HT-29 (cell line): ENCODE data around the gene SH2B2. TPM values are rescaled to one million over a fixed set of nuclear protein-coding genes. Genes with fewer than 3 reads are reported as not detected.
"Not testable (repeated sequence)": the region's sequence is repeated elsewhere in the genome, so short reads cannot be mapped to it uniquely, and the experiment has no call there.

Experiments used
- DNase-seq: peaks from one replicate; pipeline ENCODE4 v3.0.0-alpha.2; 2015; ENCODE audit warnings: low spot score
- total RNA-seq: library from RNA; depleted of rRNA; stranded (reverse); fragments of >200 nt; shearing (Covaris generic); gene quantifications from 2 replicates; pipeline ENCODE4 v1.2.3, GENCODE V29; 2014

SH2B2 gene
- total RNA-seq, 1 experiment from 2014 or later: 2.0 TPM

GRCh38 chr7:102305414-102306268 lies 19.0 kb downstream of the SH2B2 start:
- no peak for DNase-seq

GRCh38 chr7:102306916-102307677 lies 20.4 kb downstream of the SH2B2 start:
- no peak for DNase-seq

GRCh38 chr7:102310414-102310815 lies 23.7 kb downstream of the SH2B2 start:
- DNase-seq: no peak

GRCh38 chr7:102312317-102312716 lies 25.6 kb downstream of the SH2B2 start:
- DNase-seq: no peak

DNA sequence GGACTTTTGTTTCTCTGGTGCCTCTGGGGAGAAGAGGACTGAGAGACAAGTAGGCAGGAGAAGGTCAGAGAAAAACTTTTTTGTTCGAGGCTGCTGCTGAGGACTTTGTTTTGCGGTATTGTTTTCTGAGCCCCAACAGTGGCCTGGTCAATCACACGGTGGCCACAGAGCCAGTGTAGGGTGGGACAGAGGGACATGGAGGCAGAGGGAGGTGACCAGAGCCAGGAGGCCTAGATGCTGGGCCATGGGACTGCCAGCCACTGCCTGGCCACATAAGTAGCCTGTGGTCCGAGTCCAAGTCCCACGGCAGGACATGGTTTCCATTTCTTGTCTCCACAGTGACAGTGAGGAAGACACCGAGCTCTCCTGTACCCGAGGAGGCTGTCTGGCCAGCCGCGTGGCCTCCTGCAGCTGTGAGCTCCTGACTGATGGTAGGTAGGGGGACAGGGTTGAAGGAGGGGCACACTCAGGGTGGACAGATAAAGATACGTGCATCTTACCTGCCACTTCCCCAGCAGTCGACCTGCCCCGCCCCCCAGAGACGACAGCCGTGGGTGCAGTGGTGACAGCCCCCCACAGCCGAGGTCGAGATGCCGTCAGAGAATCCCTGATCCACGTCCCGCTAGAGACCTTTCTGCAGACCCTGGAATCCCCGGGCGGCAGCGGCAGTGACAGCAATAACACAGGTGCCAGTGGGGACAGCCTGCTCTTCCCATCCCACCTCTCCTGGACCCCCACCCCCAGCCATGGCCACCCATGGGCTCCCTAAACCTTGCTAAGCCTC lies 27.5 kb downstream of the SH2B2 start:
- no peak for DNase-seq

GRCh38 chr7:102317231-102318059 lies 30.8 kb downstream of the SH2B2 start:
- no peak for DNase-seq

DNA sequence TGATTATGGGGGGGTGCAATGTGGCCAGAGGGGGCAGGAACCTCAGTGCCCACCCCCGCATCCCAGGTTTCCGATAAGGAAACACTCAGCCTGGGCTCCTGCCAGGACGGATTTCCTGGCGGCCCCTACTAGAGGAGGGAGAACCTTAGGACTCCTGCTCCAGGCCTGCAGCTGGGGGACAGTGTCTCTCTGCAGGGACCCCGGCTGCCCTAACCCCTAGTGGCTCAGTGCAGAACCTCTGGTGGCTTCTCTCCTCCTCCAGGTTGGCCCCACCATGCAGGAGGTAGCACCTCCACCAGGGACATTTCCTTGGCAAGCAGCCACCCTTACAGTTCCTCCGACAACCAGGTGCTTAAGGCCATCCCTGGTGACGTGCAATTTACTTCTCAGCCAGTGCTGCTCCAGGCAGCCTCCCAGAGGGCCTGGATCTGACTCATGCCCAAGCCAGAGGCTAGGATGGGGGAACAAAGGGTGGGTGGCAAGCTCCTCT lies 31.9 kb downstream of the SH2B2 start:
- peak; percentile 51 for DNase-seq

DNA sequence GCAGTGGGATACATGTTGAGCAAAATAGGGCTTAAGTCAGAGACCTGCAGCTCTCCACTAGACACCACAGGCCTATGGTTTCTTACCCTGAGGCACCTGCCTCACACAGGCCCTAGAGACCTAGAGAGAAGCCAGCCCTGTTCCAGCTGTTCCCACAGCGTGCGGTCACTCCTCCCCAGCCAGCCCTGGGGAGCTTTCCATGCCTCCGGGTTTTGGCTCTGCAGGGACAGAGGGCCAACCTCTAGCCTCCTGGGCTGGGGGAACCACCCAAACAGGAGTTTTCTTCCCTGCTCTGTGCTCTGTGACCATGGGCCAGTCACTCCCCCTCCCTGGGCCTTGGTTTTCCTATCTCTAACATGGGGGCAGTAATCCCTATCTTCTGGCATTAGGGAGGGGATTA lies 33.0 kb downstream of the SH2B2 start:
- no peak for DNase-seq

GRCh38 chr7:102320181-102320580 lies 33.5 kb downstream of the SH2B2 start:
- no peak for DNase-seq

DNA sequence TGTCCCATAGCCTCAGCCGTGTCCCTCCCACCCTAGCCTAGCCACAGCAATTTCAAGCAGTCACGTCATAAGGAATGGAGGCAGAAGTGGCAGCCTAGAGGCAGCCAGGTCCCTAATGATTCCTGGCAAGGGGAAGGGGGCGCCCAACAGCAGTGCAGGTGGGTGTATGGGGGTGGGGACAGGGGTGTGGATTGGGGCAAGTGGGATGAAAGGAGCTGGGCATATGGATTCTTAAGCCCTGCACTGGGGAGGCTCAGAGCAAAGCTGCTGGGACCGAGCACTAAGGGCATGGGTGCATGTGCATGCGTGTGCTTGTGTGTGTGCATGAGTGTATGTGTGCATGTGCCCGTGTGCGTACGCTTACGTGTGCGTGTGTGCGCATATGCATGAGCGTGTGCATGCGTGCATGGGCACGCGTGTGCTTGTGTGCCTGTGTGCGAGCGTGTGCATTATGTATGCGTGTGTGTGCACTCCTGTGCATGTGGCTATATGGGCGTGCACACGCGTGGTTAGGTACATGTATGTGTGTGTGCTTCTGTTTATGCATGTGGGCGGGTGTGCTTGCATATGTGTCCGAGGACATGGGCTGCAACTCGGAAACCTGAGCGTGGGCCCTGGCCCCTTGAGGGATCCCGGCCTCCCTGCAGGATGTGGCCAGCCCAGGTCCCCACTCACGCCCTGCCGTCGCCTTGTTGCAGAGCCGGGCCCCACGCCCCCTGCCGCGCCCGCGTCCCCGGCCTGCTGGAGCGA lies 34.1 kb downstream of the SH2B2 start:
- DNase-seq: no peak

DNA sequence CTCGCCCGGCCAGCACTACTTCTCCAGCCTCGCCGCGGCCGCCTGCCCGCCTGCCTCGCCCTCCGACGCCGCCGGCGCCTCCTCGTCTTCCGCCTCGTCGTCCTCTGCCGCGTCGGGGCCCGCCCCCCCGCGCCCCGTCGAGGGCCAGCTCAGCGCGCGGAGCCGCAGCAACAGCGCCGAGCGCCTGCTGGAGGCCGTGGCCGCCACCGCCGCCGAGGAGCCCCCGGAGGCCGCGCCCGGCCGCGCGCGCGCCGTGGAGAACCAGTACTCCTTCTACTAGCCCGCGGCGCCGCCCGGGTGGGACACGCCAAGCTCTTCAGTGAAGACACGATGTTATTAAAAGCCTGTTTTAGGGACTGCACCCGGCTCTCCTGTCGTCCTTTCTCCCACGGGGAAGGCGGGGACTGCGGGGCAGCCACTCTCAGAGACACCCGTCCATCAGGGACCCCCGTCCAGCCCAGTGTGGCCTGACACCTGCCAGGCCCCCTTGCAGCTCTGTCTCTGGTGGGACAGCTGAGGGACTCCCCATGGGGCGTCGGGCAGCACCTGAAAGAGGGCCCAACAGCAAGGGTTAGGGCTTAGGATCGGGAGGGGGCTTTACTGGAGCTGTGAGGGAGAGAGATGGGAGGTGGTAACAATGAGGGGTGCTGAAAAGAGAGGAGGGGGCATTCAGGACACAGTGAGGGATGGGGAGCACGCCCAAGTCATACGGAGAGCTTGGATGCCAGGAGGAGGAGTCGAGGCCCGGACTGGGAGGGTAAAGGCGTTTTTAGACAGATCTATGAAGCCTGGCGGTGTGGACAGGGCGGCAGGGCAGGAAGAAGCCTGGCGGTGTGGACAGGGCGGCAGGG lies 34.9 kb downstream of the SH2B2 start:
- no peak for DNase-seq

- no peak for DNase-seq
Measured at GRCh38 chr7:102322202-102322715, 35.6 kb downstream of the SH2B2 start.

DNA sequence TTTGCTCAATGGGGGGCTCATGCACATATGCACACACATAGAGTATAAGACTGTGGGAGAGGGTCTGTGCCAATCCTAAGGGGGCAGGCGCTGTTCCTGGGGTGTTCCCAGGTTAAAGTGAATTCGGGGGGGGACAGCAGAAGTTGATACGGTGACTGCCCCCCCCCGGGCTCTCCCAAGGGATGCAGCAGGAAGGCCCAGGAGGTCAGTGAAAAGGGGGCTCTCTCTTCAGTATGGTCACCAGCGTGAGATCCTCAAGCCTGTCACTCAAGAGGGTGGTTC lies 37.2 kb downstream of the SH2B2 start:
- DNase-seq: no peak

GRCh38 chr7:102325106-102325505 lies 38.4 kb downstream of the SH2B2 start:
- DNase-seq: not testable (repeated sequence)

DNA sequence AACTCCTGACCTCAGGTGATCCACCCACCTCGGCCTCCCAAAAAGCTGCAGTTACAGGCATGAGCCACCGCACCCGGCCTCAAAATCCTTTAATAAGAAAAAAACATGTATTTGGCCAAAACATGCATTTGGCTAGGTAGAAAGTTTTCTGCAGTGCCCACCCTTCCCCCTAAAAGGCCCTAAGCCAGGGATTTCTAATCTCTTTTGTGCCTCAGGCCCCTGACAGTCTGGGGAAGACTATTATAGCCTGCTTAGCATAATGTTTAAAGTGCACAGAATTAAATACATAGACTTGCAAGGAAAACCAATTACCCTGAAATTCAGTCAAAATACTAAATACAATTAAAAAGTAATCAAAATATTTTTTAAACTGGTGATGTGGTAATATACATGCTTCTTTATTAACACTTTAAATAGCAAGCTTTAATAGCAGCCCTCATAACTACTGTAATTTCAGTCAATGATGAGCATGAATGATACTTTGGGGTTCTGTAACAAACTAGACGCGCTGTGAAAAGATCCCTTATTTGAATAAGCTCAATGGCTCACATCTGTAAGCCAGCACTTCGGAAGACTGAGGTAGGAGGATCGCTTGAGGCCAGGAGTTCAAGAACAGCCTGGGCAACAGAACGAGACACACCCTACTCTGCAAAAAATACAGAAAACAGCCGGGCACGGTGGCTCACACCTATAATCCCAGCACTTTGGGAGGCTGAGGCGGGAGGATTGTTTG lies 39.7 kb downstream of the SH2B2 start:
- no peak for DNase-seq

DNA sequence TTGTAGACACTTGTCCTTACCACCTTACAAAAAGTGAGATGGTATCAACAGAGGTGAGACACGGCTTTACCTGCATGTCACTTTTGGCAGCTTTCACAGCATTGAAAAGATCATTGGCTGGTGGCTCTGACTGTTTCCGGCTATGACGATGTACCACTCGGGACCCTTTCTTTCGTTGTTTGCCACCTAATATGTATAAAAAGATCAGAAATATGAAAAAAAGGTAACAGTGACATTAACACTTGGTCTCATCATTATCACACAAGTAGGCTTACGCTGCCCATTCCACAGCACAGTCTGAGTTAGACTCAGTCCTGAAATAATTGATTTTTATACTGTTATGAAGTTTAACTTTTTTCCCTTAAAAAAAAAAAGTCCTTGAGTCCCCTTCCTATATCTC lies 40.5 kb downstream of the SH2B2 start:
- not testable (repeated sequence) for DNase-seq

GRCh38 chr7:102328863-102329262 lies 42.2 kb downstream of the SH2B2 start:
- not testable (repeated sequence) for DNase-seq

DNA sequence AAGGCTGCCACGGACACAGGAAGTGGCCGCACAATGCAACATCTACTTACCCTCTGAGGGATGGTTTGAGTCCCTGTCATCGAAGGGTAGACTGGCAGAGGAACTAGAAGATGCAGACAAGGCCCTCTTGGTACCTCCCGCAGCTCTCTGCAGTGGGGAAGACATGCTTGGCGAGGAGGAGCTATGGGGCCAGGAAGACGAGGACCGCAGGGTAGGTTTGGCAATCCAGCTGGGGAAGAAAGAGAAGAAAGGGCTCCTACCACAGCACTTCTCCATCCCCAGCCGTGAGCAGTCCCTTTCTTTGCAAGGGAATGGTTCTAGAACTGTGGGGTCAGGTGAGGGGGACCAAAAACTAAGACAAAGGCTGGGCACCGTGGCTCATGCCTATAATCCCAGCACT lies 42.7 kb downstream of the SH2B2 start:
- DNase-seq: not testable (repeated sequence)
